A673 (cell line): ENCODE measurements around the gene TMEM259.

Source experiments
- EZH2 ChIP-seq: fragments of 200-600 bp; sonication (generic); IDR thresholded peaks from 2 replicates; pipeline ENCODE4 v1.6.1; 2017; ENCODE audit warnings: borderline replicate concordance, low read depth, mild to moderate bottlenecking, mixed read lengths, antibody characterized with exemption, low read length; ENCODE audit not compliant: poor library complexity, severe bottlenecking
- TF ChIP-seq, protein P1 (sequence below): fragments of 300-800, 200-600 bp; sonication (generic); conservative IDR thresholded peaks from 2 replicates; pipeline ENCODE4 v1.5.1; 2017; ENCODE audit warnings: low read depth, mild to moderate bottlenecking, antibody characterized with exemption, low read length, moderate library complexity, mixed read lengths

DNA sequence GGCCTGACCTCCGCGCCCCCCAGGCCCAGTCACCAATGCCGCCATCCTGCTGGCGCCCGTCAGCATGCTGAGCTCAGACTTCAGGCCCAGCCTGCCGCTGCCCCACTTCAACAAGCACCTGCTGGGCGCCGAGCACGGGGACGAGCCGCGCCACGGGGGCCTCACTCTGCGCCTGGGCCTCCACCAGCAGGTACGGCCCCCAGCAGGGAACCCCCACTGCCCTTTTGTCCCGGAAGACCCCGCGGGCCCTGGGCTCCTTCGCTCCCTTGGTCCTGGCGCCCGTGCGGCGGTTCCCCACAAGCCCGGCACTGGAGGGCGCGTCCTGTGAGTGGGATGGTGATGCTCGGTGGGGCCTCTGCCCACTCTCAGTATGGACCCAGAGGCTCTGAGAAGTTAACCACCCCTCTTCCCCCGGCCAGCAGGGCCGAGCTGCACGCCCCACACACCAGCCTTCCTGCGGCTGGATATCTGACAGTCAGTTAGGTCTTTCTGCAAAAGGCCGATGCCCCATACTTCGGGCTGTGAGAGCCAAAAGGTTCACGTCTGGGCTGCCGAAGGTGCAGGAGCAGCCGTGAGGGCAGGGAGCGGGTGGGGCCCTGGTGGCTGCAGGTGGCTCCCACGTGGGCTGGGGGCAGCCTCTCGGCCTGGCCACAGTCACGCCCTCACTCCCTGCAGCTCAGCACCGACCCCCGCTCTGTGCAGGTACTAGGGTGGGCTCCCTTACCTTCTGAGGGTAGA lies 28.8 kb downstream of the TMEM259 start:
- TF ChIP-seq, protein P1, sequence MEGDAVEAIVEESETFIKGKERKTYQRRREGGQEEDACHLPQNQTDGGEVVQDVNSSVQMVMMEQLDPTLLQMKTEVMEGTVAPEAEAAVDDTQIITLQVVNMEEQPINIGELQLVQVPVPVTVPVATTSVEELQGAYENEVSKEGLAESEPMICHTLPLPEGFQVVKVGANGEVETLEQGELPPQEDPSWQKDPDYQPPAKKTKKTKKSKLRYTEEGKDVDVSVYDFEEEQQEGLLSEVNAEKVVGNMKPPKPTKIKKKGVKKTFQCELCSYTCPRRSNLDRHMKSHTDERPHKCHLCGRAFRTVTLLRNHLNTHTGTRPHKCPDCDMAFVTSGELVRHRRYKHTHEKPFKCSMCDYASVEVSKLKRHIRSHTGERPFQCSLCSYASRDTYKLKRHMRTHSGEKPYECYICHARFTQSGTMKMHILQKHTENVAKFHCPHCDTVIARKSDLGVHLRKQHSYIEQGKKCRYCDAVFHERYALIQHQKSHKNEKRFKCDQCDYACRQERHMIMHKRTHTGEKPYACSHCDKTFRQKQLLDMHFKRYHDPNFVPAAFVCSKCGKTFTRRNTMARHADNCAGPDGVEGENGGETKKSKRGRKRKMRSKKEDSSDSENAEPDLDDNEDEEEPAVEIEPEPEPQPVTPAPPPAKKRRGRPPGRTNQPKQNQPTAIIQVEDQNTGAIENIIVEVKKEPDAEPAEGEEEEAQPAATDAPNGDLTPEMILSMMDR: no peak
- no peak for TF ChIP-seq EZH2
